T-helper 22 cell (primary cell): Measurements from ENCODE around the gene PTPRM.

Experiments
- DNase-seq: peaks from one replicate; pipeline ENCODE4 v3.0.0-alpha.2; 2020; ENCODE audit warnings: low read depth

PTPRM gene

DNA sequence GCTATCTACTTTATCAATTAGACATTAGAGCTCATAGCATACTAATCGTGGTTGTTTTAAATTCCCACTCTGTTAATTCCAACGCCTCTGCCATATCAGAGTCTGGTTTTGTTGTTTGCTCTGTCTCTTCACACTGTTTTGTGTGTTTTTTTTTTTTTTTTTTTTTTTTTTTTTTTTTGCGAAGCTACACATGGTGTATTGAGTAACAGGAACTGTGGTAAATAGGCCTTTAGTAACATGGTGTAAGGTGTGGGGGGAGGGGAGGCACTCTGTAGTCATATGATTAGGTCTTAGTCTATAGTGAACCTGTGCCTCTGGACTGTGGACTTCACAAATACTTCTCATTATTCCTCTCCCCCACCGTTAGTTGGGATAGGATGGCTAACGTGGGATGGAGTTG, 671.4 kb downstream of the PTPRM start:
- no peak for DNase-seq

DNA sequence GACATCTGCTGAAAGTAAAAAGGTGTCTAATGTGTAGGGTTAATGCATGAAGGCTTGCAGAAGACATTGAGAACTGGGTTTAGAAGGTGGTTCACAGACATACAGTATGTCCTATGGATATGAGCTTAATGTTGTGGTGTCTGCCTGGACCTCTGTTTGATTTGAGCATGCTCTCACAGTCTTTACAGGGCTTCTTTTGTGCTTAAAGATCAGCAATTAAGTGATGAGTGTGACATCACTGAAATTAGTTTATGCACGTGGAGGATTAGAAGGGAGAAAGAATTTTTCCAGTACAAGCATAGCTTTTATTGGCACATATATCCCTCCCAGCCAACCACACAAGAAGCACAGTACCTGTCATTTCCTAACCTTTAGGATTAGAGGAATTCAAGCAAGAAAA, 674.6 kb downstream of the PTPRM start:
- no peak for DNase-seq

DNA sequence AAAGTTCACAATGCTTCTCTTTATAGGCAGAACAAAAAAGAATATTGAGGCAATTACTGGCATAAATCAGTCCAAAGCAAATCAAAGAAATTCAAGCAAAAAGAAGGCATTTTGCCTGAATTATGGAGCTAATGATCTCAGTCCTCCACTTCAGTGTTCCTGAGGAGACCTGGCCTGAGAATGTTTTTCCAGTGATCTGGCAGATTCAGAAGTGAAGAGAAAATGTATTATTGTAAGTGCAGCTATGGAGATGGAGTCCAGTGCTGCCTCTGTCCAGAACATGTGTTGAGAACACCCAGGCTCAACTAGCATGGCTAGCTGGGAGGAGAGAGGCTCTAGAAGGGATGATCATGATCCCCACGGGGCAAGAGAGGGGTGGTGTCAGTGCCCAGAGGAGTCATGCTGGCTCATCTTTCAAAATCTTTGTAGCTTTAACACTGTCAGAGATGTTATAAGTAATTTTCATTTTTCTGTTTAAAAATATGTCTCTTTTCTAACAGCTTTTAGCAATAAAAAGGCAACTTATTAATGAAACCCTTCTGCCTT, 675.1 kb downstream of the PTPRM start:
- no peak for DNase-seq

DNA sequence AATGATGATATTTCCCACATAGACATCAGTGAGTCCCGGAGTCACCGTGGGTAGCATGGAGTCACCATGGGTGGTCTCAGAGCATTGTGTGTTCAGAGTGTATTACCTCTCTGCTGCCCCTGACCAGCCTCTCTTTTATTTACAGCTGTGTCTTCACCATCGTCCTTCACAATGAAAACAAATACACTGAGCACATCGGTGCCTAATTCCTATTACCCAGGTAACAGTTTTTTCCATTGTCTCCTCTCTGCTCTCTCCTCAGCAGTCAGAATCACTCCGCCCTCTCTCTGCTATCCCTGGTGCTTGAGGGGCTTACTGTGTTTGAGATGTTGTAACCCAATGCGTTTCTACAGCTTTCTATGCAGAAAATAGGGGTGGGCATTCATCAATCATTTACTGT, 680.6 kb downstream of the PTPRM start:
- no peak for DNase-seq

DNA sequence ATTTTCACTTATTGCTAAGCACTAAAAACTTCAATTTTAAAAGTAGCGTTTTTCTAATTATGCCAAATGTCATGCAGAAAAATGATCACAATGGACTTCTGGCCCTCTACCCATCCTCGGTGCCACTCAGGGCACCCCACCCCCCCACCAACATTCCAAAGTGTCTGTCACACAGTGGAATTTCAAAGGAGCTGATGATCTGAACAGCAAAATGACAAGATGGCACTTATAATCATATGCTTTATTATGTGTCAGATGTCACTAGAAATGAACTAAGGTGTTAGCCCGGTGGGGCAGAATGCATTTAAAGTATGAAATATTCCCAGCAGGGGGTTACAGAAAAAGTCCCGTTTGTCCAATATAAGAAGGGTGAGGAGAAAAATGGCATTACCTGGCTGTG, 681.5 kb downstream of the PTPRM start:
- DNase-seq = no peak

DNA sequence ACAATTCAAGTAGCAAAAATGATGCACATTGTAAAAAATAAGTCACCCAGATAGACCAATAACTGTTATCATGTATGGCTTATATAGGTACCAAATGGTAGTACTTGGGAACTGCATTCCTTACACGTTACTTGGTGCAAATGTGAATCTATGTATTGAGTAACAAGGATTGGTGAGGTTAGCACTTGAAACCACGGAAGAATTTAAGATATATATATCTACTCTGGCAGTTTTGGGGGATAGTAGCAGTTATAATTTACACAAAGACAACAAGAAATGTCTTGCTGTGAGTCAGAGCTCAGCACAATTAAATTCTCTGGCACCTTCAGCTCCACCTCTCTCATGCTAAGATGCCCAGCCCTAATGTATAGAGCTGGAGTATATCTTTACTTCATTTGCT, 682.7 kb downstream of the PTPRM start:
- no peak for DNase-seq

DNA sequence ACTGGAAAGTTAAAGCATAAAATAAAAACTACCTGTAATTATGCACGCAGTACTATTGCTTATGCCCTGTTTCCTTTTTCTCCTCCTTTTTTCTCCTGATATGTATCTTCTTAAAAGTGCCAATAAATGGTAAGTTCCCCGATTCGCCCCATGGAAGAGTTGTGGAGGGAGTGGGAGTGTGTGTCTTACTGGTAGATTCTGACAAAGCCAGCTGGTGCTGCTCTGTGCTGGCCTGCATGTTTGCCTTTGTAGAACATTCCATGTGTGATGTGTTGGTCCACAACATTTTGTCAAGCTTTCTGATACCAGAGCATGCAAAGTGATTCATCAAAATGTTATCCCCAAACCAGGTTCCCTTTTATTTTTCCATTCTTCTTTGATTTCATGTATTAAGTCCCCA, 685.3 kb downstream of the PTPRM start:
- DNase-seq = no peak

DNA sequence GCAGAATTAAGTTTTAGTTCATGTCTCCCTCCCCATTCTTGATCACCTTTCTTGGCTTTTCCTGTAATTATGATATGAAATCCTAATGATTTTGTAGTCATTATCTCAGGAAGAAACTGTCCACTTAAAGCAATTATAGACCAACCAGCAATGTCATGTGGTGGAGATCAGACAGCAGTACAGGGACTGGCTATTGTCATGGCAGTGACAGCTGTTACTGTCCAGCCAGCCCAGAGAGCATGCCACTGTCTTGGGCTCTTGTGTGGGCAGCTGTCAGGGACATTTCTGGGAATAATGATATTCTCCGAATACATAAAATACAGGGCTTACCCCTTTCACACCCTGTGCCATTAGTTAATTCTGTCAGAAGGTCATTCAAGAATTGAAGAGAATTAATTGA, 686.8 kb downstream of the PTPRM start:
- DNase-seq = no peak

DNA sequence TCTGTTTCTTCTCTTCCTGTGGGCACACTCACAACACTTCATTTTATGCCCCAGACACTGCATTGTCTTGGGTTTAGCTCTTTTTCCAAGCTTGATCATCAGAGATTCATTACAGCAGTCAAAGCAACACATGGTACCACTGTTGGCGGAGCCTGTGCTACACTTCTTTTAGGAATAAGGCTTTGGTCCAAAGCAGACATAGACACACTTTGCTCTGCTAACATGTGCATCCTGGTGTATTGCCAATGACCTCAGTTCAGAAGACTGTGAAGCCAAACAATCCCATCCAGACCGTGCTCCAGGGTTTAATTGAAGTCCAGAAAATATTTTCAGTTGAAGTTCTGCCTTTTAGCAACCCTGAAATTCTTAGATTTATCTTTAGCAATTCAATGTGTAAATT, 687.5 kb downstream of the PTPRM start:
- DNase-seq = no peak

DNA sequence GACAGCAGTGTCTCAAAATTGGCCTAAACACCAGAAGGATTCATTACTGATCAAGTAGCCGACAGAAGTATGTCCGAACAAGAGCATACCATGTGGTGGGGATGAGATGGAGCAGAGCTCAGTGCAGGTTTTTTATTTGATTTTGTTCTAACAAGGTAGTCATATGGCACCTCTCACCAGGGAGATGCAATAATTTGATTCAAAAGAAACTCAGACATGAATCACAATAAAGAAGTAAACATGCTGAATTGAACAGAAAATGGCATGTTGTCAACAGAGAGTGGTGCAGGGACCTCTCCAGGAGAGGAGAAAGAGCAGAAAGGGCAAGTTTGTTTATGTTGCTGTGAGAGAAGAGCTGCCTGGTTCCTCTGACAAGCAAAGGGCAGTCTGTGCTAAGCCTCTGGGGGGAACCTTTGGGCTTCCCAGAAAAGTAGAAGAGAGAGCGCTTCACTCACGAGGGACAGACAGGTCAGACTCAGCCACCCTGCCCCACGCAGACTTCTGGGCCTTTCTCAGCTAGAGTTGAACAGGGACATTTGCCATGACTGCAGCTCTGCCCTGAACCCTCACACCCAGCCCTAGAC, 690.8 kb downstream of the PTPRM start:
- DNase-seq = no peak

DNA sequence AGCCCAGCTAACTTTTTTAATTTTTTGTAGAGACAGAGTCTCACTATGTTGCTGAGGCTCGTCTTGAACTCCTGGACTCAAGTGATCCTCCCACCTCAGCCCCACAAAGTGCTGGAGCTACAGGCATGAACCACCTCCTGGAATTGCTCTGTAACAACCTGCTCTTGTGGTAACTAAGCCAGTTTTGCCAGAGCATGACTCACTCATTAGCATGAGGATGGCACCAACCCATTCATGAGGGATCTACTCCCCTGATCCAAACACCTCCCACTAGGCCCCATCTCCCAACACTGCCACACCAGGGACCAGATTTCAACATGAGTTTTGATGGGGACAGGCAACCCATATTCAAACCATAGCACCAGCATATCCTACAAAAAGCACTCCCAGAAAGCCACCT, 693.2 kb downstream of the PTPRM start:
- DNase-seq = no peak

DNA sequence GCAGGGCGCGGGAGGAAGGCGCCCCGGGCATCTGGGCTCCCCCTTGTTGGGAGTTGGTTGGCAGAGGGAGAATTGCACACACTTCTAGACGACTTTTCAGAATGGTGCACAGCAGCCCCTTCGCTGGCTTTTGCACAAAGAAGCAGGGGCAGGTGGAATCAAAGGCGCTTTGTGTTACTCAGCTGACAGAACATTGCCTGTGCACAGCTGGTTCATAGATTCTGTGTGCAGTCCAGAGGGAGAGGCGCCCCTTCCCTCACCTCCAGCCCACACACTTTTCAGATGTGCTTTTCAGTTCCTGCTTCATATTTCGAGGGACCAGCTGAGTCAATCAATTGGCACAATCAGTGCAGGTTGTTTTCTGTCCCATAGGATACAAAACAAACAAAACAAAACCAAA, 693.7 kb downstream of the PTPRM start:
- DNase-seq = no peak

DNA sequence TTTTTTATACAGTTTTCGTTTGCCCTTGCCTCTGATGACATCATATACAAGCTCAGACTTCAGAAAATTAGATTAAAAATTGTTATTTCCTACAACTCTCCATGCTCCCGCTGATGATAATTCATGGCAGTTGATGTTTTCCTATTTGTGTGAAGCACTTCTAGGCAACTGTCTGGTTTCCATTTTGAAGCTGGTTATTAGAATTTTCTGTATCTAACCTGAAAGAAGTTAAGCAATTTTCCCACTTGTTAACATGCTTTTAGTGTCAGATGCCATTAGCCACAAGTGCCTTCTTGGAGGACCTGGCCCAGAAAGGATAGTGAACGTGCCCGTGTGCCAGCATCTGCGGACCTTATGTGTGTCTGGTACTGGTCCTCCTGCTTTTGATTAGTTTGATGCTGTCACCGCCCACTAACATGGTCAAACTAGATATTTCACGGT, 694.6 kb downstream of the PTPRM start:
- no peak for DNase-seq

DNA sequence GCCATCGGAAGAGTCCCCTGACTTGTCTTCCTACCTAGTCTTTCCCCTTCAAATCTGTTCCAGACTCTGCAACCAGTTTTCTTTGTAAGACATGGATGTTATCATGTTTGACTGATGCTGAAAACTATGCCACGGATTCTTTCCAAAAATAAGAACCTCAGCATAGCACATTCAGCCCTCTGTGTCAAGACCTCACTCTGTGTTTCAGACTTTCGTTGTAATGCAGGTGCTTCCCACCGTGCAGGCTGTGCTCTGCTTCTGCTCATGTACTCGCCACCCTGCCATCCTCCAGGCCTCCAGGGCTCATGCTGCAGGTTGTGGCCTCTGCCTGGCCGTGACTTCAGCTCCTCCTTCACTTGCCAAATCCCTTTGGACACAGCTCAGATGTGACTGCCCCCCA, 695.1 kb downstream of the PTPRM start:
- no peak for DNase-seq

DNA sequence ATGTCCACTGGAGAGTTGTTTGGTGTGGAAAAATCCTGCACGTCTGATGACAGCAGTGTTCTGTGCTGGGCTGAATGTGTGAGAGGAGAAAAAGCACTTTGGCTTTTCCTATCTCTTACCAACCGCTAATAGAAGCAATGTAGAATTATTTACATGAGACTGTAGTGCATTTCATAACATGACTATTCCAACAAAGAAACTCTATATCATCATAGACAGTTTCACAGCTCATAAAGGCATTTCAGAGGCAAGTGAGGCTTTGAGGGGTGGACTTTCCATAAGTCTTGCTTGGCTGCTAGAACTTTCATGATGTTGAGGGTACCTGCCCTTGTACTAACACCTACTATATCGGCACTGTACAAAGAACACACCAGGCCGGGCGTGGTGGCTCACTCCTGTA, 697.0 kb downstream of the PTPRM start:
- DNase-seq = no peak

DNA sequence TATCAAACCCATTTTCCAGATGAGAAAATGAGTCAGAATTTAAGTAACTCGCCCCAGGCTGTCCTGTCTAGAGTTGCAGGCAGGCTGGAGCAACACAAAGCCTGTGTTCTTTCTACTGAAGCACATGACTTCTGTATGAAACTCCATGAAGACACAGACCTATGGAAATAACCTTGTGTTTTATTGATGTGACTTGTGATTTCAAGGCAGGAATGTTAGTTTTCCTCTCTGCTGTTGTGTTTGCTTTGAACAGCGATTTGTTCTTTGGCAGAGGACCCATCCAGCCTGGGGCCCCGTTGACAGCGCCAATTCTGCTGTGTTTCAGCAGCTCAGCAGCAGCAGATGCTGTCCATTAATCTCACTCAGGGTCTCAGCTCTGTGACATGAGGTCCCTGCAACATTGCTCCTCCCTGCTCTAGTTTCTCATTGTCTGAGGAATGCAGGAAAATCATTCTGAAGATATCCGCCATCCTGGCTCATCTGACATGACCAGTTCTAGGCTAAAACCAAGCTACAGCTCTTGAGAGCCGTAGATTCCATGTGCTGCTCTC, 697.8 kb downstream of the PTPRM start:
- no peak for DNase-seq

DNA sequence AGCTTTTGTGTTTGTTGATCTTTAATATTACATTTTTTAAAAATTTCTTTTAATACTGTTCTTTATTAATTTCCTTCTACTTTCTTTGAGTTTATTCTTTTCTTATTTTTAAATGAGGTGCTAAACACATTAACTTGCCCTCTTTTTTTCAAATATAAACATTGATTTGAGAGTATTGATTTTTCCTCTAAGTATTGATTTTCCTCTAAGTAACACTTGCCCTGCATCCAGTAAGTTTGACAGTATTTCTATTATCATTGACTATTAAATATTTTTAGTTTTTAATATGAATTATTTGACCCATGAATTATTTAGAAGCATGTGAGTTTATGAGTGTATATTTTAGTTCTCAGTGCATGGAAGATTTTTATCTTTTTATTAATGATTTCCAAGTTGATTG, 705.1 kb downstream of the PTPRM start:
- no peak for DNase-seq

DNA sequence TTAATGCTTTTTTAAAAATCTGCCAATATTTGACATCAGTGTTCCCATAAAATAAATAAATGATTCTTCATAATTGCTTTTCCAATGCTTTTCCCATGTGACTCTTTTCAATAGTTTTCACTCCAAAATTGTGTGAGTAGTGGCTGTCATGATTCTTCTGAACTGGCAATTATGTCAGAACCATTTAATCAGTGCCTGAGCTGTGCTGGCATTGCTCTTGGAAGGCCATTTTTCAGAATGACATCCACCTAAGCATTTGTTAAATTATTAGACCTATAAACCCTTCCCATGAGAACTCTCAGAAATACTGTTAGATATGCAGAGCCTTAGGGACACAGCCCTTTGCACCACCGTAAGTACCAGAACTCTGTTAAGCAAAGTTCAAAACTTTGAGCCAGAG, 707.3 kb downstream of the PTPRM start:
- no peak for DNase-seq

DNA sequence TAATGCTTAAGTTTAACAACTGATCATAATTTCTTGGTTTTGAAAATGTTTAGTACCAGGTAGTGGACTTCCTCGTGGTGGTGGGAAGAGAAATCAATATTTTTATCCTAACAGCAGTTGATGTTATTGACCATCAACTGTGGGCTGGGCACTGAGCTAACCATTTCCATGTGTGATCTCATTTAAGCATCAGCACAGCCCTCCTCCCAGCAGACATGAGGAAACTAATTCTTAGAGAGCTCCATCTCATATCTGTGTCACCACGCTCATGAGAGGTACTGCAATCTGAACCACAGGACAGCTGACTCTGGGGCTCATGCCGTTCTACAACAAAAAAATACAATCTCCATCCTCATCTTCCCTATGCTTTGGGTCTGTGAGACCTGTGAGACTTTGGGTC, 709.3 kb downstream of the PTPRM start:
- no peak for DNase-seq

DNA sequence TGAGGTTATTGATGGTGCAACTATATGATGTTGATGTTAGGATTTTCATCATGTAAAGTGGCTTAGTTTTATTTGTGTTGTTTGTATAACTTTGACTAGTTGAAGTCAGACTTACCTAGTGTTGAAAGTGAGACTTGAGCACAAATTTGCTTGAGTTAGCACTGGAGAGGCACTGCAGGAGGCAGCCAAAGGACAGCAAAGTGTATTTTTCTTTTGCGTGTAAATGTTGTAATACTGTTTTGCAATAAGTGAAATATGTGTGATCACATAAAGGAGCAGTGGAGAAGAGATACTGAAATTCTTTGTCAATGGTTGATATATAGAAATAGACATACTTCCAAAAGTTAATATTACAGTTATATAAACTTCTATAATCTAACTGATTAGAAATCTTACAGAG, 710.2 kb downstream of the PTPRM start:
- DNase-seq = no peak

DNA sequence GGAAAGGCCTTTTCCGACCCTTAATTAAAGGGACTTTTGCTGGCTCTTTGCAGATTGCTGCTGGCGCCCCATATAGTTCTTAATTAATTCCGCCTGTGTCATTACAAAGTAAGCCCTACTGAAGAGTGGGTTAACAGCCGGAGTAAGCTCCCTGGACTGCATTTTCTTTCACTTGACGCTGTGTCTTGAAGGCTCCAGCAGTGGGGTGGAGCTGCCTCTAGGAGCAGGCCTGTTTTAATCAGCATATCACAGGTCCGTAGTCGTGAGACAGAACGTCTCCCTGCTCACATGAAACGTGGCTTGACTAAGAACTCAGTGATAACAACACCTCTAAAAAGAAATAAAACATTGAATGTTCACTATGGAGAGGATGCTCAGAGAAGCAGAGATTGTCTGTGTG, 712.2 kb downstream of the PTPRM start:
- no peak for DNase-seq

DNA sequence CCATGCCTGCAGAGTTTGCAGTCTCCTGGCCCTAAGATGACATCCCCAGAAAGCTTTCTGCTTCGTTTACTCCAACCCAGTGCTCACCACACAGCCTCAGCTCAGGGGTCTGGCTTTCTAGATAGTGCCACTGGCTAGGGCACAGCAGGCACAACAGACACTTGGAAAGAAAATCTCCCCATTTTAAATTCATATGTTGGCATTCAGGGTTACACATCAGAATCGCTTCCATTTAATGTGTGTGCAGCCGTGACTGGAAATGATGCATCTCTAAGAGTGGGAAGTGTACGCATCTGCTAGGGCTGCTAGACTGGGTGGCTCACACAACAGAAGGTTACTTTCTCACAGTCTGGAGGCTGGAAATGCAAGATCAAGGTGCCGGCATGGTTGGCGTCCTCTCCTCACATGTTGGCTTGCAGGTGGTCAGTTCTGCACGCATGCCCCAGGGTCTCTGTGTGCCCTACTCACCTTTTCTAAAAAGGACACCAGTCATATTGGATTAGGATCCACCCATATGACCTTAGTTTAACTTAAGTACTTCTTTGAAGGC, 712.7 kb downstream of the PTPRM start:
- DNase-seq = no peak

DNA sequence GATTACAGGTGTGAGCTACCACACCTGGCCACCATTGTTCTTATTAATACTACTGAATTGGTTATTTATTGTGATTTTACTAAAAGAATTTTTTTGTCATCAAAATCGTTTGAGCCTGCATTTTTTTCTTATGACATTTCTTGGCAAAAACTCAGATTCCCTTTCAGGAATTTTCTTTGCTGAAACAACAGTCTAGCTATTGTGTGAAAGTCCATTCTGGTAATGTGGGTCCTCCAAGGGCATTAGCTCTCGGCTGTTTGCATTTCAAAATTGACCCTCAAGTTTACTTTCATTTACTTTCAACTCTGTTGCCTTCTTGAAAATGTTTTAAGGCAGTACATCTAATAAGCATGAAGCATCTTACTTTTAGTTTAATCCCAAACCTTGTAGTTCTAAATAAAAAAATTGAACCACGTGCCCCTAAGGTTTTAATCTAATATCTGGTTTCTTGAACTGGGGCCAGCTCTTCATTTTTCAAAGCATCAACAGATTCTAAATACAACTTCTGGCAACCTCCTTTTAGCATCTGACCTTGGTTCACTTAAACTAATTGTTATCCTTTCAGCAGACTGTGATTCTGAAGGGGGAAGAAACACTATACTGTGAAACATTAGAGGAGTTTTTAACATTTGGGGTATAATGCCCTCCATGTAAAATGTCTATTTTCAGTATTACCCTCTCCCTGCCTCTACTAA, 716.9 kb downstream of the PTPRM start:
- DNase-seq = no peak
